DMS153 (cell line): ENCODE measurements around the gene STPG4.

Source experiments
- DNase-seq: peaks from one replicate; lab custom pipeline; 2025; lab: John Stamatoyannopoulos, UW

The STPG4 gene

DNA sequence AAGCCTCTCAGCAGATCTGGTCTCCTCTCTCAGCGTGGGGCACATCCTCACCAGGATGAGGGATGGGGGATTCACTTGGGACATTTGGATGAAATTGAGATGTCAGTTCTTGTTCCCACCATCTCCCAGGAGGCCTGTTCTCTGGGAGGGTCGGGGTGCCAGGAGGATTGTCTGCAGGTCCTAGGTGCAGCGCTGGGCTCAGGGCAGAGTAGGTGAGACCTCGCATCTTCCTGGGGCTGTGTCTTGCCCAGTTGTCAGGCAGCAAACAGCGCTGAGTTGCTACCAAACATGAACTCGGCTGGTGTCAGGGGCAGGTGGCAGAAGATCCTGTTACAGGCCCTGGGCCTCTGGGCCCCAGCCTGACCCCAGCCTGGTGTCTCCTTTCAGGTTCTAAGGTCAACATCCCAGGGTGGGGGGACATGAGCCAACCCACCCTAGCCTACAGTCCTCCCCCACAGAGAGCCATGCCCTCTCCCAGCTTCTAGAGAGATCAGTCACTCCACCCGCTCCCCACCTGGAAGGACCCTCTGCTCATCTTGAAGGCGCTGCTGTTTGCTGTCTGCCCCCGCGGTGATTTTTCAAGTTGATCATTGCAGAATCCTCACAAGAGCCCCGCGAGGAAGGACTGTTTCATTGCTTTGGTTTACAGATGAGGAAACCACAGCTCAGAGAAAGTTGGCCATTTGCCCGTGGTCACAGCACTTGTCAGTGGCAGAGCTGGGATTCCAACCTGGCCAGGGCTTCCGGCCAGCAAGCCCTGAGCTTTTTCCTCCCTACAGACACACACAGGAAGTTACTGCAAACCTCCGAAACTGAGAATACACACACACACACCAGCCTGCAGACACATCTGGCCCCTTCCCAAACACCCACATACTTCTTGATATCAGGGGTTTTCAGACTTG is 83.9 kb downstream of the STPG4 start:
- no peak for DNase-seq

DNA sequence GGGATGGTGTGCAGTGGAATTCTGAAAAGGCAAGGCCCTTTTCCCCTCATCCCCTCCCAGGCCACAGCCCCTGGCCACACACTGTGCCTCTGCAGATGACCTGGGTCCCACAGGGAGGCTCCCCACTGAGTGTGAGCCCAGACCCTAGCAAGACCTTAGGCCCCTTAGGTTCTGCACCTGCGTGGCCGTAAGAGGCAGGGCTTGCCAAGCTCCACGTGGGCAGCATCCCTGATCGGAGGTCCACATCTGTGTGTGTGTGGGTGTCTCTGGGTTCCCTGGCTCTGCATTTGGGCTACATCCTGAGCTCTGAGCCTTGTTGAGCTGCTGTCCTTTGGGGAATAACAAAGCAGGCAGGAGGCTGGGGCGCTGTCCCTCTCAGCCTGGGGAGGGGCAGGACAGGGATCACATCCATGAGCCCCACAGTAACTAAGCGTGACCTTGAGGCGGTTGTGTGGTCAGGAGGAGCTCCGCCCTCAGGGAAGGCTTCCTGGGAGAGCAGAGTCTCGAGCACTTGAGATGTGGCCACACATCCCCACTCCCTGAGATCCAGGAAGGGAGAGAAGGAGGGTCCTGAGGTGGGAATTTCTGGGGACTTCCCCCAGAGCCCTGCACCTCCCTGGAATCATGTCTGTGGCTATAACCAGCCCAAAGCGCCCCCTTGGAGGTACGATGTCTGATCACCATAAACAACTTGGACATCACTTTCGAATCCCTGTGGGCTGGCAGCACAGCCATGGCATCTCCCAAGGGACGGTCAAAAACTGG is 84.8 kb downstream of the STPG4 start:
- no peak for DNase-seq

DNA sequence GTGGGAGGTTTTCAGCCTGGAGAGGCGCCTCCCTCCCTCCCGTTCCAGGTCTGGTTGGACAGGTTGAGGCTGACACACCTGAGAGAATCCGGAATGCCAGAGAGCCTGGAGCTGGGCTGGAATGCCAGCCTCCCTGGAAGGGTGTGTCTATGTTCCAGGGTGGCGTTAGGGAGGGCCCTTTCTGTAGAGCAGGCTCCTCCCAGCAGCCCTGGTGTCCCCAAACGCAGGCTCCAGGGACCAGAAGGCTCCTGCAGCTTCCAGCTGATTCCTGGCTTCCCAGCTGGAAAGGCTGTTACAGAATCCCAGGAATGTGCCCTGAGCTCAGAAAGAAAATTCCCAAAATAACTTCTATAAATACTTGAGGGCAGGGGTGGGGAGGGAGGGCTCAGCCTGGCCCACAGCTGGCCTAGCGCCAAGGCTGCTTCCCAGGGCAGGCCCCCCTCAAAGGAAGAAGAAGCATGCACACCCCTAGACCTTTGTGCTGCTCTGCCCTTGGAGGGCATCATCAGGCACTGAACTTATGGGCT is 85.4 kb downstream of the STPG4 start:
- no peak for DNase-seq

DNA sequence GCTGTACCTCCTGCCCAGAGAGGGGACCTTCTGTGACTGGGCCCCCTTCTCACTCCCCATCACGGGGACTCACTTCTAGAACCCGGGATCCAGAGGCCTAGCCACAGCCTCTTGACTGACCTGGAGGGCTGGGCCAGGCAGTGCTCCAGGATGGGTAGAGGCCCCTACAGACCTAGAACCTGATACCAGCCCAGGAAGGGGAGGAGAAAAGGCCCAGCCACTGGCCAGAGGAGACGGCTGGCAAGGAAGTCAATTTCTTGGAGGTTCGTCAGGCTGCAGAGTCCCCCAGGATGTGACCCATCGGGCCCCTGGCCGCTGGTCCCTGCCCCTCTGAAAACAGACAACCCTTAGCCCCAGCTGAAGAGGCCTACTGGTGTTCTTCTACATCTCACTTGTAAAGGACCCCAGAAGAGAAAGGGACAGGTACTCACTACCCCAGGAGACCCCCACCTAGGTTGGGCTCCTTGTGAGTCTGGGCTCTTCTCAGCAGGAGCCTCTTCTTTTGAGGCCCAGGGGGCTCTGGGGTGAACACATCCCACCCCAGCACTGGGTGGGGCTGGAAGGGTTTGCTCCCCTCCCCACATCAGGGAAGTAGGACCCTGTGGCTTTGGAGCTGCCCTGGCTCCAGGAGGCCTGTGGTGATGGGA is 86.0 kb downstream of the STPG4 start:
- no peak for DNase-seq

DNA sequence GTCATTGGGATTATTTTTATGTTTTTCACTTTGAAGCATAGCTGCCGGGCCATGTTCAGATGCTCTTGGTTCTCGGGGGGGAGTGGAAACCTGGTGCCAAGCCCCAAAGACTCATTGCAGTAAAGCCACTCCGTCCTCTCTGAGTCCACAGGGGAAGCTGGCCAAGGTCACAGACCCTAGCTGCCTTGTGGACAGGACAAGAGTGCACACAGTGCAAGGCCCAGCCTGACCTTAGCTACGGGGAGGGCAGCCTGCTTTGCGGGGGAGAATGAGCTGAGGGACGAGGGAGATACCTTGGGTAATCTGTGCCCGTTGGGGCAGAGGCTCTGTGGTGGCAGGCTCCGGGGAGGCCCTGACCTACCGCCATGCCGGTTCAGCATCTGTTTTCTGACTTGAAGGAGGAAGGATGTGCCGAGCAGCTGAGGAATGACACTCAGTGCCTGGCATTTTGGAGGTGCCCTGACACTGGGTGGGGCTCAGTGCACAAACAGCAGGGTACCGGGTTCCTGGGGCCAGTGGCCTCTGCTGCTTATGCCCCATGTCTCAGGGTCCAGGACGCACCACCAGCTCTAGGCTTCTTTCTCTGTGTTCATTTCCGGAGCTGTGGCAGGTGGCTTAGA is 87.2 kb downstream of the STPG4 start:
- DNase-seq, result no peak

DNA sequence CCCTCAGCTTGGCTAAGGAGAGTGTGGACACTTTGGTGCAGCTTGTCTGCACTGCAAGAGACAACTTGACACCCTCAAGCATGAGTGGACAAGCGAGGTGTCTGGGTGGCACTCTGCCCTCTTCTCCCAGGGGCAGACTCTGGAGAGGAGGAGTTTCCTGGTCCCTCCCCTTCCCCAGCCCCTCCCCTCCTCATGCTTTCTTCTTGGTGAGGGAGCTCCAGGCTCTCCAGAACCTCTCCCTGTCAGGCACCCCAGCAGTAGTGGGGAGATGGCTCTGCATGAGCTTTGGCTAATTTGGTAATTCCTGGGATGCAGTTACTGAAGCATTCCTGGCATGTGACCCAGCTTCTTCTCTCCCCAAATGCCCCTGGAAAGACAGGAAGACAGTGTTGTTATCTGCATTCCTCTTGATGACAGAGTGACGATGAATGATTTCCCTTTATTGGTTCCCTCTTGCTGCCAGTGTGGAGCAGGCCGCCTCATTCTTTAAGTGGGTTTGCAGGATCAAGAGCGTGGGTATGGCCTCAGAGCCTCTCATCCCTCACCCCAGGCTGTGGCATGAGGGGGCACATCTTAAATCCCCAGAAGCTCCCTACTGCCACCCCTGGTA is 89.2 kb downstream of the STPG4 start:
- no peak for DNase-seq

DNA sequence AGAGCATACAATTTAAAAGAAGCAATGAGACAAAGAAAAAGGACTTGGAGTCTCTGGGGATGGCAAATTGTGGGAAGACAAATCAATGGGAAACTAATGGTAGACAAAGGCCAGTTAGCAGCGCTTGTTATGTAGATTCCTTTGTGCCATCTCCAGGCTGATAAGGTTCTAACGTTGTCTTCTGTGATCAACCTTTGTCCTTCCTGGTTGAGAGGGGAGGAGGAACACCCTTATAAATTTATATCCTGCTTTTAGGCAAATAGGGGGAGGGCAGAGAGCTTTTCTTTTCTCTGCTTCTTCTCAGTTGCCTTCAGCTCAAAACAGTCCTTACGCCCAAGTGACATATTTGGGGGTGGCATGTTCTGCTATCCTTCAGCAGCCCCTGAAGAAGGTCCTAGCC is 89.8 kb downstream of the STPG4 start:
- DNase-seq, result no peak

DNA sequence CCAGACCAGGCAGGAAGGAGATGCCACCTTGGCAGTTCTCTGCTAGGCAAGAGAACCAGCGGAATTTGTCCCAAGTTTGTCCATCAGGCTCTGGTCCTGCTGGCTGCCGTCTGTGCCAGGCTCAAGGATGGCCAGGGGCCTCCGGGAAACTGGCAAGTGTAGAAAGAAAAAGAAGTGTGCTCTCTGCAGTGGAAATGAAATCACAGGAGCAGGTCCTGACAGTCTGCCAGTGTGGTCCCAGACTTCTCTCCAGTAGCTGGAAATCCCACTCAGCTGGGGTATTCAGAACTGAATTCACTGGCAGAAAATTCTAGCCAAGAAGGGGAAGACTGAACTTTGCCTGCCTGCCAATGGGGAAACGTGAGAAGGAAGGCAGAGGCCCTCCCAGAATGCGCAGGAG is 91.0 kb downstream of the STPG4 start:
- no peak for DNase-seq

DNA sequence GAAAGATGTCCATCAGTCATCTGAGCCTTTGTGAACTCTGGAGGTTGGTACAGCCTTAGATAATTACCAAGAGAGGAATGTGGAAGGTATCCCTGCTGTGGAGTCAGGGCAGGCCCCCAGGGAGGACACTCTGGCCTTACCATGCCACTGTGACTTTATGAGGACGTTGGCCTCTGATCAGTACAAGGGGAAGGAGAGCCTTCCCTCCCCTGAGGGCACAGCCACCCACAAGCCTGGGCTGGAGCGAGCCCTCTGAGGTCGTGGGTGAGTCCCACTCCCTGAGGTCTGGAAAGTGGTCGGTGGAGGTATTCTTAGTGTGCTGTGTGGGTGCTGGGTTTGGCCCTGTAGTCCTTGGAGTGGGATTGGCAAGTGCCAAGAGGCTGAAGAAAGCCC is 91.6 kb downstream of the STPG4 start:
- no peak for DNase-seq

DNA sequence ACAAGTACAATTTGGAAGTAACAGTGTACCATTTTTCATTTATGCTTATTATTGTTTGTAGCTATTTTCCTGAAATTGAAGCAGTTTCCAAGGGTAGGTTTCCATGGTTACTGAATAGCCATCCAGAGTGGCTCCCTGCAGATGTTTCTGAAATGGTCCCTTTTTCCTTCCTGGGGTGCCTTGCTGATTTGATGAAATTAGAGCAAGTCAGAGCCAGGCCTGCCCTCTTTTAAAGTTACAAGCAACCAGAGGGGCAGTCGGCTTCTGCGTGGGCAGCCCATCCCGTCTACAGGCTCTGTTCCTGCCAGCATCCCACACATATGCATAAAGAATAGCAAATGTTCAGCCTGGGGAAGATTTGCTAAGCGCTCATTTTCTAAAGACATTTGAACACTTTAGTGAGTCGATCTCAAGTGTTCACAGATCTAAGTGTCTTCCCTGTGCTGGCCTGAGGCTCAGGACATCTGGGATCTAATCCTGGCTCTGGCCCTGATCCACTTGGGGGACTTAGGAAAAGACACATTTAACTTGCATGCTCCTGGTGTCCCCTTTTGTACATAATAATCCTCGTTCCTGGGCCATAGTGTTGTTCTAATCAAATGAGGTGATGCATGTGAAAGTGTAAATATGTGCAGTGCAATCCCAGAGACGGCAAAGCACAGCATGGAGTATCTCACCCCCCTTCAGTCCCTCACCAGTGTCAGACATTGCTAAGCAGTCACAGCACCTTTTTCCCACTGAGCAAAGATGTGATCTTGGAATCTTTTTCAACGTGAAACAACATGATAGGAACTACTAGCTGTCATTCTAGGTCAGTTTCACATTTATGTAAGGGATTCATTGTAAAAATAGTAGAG is 92.2 kb downstream of the STPG4 start:
- DNase-seq, result no peak

DNA sequence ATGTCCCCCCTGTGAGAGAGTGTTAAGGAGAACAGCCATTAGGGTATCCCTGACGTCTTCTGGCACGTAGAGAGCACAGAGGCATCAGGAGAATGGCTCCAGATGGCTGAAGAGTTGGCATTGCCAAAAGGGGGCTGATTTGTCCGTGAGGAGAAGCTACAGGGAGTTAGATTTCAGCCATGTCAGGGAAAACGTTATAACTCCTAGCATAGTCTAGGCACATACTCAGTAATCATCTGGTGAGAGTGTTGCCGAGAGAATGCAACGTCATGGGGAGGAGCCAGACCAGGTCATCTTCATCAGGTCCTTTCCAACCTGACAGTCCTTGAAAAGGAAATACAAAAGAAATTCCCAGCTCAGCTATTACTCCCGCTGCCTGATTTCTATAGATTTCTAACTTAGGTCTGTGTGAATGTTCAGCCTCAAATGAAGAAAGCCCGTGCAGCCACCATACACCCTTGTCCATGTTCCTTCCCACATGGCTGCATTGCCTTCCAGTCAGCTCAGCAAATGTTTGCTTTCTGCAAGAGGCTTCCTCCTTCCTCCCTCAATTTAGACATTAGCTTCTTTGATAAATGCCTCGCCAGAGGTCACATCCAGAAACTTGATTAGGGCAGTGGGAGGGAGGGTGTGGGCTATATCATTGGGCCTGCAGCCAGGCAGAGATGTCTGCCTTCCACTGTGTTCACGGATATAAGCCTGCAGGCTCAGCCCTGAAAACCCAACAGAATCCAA is 93.0 kb downstream of the STPG4 start:
- DNase-seq, result no peak

DNA sequence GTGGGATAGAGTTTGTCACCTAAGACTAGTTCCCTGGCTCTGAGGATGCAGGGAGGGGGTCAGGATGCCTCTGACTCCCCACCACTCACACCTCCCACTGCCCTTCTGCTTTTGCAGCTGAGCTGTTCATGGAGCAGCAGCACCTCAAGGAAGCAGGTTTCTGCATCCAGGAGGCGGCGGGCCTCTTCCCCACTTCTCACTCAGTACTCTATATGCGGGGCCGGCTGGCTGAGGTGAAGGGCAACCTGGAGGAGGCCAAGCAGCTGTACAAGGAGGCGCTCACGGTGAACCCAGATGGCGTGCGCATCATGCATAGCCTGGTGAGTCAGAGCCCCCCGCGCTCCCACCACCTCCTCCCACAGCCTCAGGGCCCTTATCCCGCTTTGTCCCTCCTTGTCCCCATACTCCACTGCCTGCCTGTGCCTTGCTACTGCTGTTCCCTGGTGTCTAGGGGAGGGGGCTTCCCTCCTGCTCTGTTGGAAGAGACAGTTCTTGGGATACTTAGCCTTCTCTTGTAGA is 94.4 kb downstream of the STPG4 start:
- DNase-seq, result no peak

DNA sequence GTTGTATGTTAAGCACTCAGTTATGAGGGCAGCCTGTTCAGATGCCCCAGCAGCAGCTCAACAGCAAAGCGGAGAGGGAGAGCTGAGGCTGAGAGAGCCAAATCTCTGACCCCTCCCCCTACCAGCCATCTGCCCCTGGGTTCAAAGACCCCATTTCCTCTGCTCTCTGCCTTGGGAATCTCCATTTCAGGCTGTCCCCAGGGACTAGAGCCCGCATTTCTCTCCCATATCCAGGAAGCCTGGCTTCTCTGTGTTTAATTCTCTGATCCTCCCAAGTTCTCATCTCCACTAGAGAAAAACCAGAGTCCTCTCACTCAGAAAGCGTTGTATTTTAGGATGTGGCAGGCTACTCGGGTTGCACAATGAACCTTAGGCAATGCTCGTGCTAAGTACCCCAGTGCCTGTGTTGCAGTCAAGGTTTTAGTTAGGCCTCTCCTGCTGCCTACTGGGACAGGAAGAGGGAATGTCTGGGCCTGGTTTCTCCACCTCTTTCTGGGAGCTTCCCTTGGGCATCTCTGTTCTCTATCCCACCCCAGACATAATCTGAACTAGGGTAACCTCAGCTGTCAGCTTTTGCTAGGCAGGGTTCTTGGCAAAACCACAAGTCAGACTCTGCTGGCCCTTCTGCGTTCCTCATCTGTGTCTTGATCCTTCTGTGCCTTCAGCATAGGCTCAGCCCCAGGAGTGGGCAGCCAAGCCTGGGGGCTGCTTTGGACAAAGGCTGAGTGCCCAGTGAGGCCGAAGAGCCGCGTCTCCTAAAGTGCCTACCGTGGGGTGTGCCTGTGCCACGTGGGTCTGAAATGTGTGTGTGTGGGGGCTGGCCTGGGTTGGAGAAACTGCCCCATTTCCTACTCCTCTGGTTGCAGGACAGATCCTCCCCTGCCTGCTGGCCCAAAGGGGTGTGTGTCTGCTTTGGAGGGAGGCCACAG is 96.8 kb downstream of the STPG4 start:
- no peak for DNase-seq

DNA sequence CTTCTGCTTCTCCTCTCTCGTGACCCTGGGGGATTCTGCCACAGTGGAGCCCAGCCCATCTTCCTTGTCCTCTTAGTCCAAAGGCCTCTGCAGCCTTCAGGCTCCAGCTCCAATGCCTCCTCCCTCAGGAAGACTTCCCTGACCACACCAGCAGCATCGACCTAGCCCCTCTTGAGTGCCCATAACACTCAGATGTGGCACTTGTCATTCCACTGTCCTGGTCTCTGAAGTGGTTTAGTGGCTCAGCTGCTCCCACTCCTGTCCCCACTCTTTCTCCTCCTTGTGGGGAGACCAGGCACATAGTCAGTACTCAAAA is 97.5 kb downstream of the STPG4 start:
- DNase-seq, result no peak

DNA sequence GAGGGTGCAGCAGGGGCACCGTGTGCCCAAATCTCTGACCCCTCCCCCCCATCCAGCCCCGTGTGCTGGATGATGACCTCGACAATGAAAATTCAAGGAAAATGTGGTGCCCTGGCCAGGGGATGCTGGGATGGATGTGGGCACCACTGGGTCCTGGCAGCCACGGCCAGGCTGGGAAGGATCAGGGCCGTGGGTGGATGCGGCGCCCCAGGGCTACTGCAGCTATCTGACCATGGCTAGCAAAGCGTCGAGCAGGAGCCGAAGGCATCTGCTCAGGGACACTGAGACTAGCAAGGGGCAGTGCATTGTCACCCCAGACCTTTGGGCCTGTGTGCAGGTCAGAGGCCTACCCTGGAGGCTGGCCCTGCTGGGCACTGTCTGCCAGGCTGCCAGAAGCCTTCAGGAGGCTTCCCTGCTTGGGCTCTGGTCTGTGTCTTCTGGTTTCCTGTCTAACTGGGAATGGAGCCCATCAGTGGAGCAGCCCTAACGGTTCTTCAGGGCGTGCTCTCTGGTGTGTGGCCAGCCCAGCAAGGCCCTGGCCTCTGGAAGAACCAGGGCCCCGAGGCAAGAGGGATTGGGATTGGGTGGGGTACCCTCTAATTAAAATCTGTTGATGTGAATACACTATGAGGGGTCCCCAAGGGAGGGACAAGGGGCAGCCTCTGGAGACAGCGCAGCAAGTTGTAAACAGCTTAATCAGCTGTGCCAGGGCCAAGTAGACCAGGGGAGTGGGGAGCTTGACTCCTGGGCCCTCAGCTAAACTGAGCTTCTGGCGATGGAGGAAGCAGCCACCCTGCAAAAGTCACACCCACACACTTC is 98.0 kb downstream of the STPG4 start:
- DNase-seq, result no peak

DNA sequence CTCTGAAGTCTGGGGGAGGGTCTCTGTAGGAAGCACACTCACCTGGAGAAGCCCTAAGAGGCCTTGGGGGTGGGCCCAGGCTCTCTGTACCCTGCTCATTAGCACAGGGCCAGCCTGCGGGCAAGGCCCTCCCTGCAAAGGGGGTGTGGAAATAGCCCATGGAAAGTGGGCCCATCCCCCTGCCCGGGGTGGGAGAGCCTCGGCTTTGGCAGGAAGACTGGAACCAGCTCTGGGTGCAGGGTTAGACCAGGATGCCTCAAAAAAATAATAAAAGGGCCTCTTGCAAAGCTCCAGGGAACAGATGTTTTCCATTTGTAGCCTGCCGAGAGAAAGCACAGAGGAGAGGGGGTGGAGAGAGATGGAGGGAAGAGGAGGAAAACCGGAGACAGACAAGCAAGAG is 98.7 kb downstream of the STPG4 start:
- DNase-seq, result no peak

DNA sequence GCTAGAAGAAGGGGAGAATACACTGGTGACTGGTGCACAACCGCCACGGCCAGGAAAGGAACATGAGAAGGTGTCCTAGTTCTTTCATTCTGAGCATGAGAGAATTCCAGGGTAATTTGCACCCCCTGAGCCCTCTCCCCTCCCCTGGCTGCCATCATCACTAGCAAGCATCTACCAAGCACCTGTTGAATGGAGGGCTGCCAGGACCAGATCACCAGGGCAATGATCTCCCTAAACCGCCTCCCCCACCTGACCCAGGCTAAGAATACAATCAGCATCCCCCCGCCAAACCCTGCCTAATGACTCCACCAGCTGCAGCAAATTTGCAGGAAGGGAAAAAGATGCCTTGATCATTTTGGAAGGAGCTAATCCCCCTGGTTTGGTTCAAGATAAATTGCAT is 100.2 kb downstream of the STPG4 start:
- no peak for DNase-seq

DNA sequence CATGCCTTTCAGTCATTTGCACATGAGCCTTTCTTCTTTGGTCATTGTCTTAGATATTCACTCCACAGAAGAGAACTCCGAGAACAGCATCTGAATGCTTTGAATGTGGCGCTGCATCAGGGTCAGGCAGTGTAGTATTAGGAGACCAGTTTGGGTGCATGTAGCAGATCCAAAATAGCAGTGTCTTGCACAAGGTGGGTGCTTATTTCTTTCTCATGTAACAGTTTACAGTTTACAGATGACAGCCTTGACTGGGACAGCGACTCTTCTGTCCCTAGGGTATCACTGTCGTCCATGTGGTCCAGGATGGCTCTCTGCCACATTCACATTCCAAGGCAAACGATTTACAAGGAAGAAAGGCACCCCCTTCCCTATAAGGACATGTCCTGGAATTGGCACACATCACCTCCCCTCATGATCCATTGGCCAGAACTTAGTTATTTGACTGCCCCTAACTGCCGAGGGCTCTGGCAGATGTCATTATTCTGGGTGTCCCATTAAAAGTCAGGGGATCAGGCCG is 101.0 kb downstream of the STPG4 start:
- DNase-seq, result no peak
